ENCODE results near the gene XPR1.

GRCh38 chr1:180777072-180777689 is 145.4 kb downstream of the XPR1 start:
- no peak for TF ChIP-seq EP300 (IDR thresholded peaks at IDR 0.05; ENCODE audit: low read depth)
- no peak for TF ChIP-seq CTCF (IDR thresholded peaks at IDR 0.05)
- no peak for TF ChIP-seq POLR2A (IDR thresholded peaks at IDR 0.05)

Data from transverse colon (tissue), 3 donors.